HG02973 (cell line): Measurements from ENCODE around the gene CPLANE1.
A peak's percentile ranks its signal among the peaks of the same experiment; 100 is the strongest.
"Not testable (repeated sequence)": the region's sequence is repeated elsewhere in the genome, so short reads cannot be mapped to it uniquely, and the experiment has no call there.

Experiments used
- ATAC-seq: cut with Tn5 transposase; IDR thresholded peaks from one replicate; pipeline ENCODE4 v1.9.1; 2021; ENCODE audit warnings: moderate library complexity; ENCODE audit not compliant: unreplicated experiment

CPLANE1 gene

DNA sequence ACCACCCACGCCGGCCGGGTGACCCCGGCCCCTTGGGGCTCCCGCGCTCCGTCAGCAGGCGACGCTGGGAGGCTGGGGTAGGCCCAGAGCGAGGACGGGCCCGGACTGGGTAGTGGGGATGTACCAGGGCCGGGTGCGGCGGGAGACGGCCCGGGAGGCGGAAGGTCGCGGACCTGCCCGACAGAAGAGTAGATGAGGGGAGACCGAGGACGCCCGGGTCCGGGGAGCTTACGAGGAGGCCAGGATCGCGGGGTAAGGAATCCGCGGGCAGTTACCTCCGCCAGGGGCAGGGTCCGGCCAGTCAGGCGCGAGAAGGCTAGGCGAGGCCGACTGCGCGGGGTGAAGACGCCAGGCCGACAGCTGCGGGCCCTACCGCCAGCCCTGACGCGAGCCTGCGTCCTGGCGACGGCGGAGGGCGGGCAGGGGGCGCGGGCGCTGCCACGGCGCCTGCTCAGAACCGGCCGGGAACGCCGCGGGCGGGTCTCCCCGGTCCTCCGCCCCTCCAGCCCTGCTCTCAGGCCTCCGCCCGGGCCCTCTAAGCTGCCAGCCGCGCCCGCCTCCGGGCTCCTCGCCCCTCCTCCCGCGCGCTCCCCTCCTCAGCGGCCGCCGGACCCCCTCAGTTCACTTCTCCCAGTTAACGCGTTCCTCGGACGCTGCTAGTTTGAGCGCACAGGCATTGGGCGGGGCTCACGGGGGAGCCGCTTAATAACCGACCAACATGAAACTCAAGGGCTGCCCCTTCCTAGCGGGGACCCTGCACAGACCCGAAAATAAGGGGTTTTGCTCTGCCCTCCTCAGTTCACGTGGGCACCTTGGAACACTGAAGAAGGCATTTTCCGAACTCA is at the start of gene CPLANE1:
Gene CPLANE1, minus strand, starts transcription at position 407 of the 845 bp plus-strand sequence. CDS start 1,678 bp downstream, outside the sequence.
- peak; percentile 75 for ATAC-seq

DNA sequence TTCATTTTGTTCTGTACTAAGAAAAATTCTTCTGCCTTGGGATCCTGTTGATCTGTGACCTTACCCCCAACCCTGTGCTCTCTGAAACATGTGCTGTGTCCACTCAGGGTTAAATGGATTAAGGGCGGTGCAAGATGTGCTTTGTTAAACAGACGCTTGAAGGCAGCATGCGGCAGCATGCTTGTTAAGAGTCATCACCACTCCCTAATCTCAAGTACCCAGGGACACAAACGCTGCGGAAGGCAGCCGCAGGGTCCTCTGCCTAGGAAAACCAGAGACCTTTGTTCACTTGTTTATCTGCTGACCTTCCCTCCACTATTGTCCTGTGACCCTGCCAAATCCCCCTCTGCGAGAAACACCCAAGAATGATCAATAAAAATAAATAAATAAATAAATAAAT is 47.1 kb upstream of the CPLANE1 start:
- ATAC-seq, result not testable (repeated sequence)

DNA sequence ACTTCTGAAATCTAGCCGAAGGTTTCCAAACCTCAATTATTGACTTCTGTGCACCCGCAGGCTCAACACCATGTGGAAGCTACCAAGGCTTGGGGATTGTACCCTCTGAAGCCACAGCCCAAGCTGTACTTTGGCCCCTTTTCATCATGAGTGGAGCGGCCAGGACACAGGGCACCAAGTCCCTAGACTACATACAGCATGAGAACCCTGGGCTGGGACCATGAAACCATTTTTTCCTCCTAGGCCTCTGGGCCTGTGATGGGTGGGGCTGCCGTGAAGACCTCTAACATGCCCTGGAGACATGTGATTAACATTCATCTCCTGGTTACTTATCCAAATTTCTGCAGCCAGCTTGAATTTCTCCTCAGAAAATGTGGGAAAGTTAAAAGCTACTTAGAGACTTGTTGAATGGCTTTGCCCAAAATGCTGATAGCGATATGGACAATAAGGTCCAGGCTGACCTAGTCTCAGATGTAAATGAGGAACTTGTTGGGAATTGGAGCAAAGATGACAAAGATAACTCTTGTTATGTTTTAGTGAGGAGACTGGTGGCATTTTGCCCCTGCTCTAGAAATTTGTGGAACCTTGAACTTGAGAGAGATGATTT is 34.1 kb upstream of the CPLANE1 start:
- no peak for ATAC-seq

DNA sequence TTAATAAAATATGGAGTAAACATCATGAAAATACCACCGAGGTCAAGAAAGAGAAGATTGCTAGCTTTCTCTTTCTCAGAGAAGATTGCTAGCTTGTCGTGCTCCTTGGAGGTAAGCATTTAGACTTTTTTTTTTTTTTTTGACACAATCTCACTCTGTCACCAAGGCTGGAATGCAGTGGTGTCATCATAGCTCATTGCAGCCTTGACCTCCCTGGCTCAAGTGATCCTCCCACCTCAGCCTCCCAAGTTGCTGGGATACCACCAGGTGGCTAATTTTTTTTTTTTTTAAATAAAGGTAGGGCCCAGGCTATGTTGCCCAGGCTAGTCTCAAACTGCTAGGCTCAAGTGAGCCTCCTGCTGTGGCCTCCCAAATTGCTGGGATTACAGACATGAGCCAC is 26.3 kb upstream of the CPLANE1 start:
- no peak for ATAC-seq

DNA sequence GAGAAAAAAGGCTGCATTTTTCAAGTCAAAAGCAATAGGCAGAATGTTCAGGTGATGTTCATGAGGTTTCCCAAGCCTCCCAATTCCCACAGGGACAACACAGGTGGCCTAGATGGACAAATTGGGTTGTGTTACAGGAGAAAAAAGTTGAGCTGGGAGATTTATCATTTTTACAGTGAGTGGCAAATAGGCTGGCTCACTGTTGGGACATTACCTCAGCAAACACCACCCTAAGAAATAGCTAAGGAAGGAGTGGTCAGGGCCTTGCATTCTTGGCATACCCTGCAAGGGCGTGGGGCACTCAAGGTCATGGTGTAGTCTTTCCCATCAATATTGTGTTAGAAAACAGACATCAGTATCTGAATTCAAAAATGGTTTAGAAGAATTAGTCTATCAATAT is 23.3 kb upstream of the CPLANE1 start:
- ATAC-seq, result no peak

DNA sequence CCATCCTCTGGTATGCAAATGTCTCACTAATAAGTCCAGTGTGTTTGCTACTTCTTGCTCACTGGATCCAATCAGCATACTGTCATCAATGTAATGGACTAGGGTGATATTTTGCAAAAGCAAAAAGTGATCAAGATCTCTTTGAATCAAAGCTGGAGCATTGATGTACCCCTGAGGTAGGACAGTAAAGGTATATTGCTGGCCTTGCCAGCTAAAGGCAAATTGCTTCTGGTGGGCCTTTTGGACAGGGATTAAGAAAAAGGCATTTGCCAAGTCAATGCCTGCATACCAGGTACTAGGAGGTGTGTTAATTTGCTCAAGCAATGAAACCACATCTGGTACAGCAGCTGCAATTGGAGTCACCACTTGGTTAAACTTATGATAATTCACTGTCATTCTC is 18.9 kb upstream of the CPLANE1 start:
- not testable (repeated sequence) for ATAC-seq

DNA sequence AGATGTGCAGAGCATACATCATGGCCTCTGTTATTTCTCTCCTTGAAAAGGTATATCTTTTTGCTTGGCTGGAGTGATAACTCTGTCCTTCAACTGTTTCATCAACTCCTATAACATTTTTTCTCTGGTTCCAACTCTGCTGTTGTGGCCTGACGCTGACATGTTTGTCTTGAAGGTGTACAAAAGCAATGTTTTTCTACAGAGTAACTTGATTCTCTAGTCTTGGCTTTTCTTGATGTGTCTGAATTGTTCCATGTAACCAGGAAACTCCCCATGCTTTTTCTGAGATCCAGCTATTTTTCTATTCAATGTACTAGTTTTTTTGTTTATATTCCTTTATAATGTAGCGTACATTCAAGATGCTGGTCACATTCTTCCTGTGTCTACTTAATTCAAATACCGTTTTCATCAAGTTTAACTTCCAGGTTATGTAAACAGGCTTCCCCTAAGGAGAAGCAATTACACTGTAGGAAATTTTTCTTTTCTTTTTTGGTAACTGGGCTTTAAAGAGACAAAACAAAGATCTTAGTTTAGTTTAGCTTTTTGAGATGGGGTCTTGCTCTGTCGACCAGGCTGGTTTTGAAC is 6.7 kb upstream of the CPLANE1 start:
- ATAC-seq, result no peak

DNA sequence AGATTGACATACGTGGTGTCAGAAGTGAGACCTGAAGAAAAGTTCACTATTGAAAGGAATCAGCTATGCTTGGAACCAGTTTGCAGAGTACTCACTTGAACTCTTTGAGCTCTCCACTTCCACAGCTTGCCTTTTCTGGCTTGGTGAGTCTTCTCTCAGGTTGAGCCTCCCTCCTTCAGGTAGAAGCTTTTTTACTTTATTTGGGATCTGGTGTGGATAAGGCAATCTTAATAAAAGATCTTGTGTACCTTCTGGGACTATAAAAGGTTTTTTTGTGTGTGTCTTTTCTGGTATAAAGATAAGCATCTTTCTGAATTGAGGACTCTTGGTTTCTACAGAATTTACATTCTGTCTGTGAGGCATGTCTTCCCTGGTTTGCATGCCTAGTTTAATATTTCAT is 5.4 kb upstream of the CPLANE1 start:
- no peak for ATAC-seq

DNA sequence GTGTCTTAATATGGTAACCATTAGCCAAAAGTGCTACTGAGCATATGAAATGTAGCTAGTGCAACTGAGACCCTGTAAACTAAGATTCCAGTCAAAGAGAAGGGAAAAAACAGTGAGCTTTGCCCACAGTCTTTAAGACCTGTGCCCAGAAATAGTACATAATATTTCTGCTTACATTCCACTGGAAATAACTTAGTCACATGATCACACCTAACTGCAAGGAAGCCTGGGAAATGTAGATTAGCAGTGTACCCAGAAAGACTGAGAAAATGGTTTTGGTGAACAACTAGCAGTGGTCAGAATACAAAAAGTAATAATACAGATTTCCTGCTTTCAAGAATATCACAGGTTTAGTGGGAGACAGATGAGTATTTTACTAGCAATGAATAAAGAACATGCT is 2.5 kb upstream of the CPLANE1 start:
- ATAC-seq, result no peak

DNA sequence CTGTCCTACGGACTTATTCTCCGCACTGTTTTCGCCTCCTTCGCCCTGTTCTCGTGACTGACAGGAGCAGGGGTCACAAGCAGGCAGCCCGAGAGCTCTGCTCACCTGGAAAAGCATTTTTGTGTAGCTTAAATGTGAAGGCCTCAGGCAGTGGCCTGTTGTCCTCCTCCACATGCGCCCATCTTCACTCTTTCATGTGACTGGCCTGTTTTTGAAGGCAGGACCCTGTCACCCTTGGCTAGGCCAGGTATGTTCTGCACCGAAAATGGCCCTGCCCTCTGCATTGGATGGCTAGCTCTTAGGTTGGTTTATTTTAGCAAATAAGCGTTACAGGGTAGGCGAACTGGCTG is 614 bp upstream of the CPLANE1 start:
- ATAC-seq, result no peak

DNA sequence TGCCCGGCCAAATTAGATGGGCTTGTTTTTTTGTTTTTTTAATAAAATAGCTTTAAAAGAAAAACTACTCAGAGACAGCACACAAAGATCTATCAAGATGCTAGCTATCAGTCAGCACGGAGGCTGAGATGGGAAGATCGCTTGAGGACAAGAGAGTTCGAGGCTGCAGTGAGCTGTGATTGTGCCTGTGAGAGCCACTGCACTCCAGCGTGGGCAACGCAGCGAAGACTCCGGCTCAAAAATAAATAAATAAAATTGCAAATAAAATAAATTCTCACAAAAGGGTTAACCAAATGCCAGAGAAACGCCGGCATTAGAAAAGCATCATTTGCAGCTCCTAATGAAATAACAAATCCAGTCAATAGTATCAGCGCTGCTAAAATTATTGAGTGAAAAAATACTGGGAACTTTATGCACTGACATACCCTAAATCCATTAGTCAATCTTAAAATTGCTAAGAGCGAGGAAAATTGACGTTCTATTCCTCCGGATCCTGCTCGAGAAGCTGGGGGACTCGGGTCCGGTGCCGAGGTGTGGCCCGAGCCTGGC is 681 bp downstream of the CPLANE1 start:
- no peak for ATAC-seq

DNA sequence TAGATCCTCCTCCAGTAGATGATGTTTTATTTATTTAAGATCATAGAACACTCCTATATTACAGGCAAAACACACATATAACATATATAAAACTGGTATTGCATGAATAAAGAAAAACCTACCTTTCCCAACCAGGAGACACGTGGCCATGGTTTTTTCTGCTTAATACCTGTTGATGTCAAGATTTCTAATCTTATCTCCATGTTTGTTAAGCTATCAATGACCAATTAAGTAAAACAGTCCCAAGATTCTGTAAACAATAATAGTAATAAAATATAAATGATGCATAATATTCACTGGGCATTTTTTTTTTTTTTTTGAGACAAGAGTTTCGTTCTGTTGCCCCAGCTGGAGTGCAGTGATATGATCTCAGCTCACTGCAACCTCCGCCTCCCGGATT is 1.7 kb downstream of the CPLANE1 start:
- ATAC-seq, result no peak

DNA sequence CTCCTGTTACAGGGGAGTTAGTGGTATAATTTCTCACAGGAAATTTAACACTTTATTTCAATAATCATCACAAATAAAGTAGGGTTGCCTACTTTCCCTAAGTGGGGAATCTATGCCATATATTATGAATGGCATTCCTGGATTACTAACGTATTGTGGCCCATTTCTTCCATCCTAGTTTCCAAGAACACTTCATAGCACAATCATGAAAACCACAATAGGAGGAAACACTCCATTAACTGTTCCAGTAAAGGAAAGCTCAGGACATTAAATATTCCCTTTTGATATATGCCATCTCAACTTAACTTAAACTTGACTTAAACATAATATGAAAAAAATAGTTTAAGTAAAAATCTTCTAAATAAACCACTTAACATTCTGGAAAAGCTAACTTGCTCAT is 2.1 kb downstream of the CPLANE1 start:
- no peak for ATAC-seq

DNA sequence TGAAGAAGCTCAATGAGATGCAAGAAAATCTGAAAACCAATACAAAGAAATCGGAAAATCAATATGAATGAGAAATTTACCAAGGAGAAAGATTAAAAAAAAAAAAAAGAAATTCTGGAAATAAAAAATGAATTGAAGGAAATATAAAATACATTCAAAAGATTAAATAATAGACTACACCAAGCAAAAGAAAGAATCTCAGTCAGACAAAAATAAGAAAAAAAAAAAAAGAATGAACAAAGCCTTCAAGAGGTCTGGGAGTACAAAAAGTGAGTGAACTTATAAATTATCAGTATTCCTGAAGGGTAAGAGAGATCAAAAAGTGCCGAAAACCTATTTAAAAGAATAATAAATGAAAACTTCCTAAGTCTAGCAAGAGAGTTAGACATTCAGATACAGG is 14.9 kb downstream of the CPLANE1 start:
- ATAC-seq, result no peak

DNA sequence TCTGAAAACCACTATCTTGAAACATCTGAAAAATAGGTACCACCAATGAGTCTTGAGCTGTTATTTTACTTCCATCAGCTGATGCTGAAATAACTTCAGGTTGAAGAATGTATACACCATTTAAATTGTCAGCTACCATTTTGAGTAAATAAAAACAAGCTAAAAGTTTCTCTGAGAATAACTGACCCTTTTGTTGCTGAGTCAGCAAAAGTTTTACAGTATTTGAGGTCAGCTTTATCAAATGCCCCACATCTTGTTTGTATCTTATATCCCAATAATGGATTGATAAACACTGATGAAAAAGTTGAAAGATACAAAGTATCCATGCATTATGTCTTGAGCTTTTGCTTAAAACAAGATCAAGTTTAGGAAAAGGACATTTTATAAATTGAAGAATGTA is 22.8 kb downstream of the CPLANE1 start:
- no peak for ATAC-seq

DNA sequence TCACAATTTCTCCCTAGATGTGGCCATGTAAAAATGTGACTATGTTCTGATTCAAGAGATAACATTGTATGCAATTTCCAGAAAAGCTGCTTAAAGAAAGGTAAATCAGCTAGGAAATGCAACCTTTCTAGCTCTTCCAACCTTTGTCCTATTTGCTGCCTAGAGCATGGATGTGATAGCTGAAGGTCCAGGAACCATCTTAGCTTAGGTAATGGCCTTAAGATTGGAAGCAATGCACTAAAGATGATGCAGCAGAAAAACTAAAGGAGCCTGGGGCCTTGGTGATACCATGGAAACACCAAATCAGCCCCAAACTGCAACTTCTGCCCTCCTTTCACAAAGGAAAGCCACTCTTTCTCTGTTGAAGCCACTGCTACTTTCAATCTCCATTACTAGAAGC is 27.0 kb downstream of the CPLANE1 start:
- ATAC-seq, result no peak

DNA sequence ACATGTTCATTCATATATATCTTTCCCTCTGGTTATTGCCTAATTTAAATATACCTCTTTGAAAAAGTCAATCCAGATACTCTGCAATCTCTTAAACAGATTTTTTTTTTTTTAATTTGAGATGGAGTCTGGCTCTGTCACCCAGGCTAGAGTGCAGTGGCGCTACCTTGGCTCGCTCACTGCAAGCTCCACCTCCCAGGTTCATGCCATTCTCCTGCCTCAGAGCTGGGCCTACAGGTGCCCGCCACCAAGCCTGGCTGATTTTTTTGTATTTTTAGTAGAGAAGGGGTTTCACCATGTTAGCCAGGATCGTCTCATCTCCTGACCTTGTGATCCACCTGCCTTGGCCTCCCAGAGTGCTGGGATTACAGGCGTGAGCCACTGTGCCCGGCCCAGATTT is 28.8 kb downstream of the CPLANE1 start:
- not testable (repeated sequence) for ATAC-seq

DNA sequence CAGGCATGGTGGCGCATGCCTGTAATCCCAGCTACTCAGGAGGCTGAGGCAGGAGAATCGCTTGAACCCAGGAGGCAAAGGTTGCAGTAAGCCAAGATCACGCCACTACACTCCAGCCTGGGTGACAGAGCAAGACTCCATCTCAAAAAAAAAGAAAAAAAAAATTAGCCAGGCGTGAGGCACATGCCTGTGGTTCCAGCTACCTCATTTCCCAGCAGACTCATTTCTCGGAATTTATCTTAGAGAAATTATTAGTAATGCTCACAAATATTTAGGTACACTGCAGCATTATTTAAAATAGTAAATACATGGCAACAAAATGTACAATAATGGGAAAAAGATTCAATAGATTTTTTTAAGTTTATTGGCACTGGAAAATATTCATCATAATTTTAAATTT is 29.8 kb downstream of the CPLANE1 start:
- ATAC-seq, result not testable (repeated sequence)

DNA sequence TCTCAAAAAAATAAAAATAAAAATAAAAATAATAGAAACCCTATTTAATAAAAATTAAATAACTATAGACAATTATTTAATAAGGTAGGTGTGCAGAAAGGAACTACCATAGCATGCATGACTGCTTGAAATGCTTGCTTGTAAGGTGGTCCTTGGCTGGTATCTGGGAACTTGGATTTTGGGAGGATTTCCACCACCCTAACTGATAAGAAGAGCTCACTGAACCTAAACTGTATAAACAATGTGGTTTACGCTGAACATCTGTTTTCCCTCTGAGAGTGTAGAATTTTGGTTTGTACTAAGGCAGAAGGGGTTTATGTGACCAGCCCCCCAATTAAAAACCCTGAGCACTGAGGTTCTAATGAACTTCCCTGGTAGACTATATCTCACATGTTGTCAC is 31.2 kb downstream of the CPLANE1 start:
- no peak for ATAC-seq

DNA sequence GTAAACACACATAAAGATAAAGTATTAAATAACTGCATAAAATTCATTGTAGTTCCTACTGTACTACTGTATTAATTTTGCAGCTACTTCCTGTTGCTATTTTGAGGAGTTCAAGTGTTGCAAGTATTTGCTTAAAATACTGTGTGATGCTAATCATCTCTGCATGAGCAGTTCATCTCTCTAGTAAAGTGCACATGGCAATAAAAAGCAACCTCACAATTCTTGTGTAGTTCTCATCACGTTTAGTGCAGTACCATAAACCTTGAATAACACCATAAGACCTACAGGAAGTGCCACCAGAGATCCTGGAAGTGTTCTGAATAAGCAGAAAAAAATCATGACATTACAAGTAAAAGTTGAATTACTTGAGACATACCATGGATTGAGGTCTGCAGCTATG is 34.6 kb downstream of the CPLANE1 start:
- no peak for ATAC-seq

DNA sequence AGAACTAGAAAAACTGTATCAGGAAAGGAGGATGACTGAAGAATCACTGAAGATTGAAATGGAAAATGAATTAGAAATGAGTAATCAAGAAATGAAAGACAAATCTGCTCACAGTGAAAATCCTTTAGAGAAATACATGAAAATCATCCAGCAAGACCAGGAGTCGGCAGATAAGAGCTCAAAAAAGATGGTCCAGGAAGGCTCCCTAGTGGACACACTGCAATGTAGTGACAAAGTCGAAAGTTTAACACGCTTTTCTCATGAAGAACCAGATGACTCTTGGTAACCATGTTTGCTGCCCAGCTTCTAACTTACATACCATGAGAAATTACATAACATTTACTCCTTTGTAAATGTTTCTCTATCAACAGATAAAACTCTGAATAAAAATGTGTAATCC is 37.1 kb downstream of the CPLANE1 start:
- no peak for ATAC-seq

DNA sequence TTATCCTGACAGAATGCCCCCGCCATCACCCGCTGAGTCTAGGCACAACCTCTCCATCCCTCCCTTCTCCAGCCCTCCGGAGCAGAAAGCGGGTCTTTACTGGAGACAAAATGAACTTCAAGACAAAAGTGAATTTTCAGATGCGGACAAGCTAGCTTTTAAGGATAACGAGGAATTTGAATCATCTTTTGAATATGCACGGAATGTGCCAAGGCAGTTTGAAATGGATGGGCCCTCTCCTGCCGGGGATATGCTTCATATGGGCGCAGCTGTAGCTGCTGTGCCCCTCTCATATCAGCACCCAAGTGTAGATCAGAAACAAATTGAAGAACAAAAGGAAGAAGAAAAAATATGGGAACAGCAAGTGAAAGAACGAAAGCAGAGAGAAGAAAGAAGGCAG is 37.5 kb downstream of the CPLANE1 start:
- no peak for ATAC-seq
